Measurements from ENCODE around the gene RGS9BP.
"Not testable (repeated sequence)": the region's sequence is repeated elsewhere in the genome, so short reads cannot be mapped to it uniquely, and the experiment has no call there.

DNA sequence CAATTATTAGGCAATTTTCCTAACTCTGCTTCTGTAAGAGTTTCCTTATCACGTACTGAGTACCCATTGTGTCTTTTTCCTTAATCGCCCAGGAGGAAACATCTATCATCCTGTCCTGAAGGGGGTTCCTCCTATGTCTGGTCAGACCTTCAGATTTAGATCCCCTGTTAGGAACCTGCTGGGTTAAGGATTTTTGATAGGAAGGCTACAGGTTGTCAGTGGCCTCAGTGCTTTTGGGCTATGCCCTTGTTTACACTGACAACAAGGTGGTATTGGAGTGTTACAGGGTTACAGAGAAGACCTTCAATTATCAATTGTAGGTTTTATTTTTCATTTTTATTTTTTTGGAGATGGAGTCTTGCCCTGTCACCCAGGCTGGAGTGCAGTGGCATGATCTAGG, 19.2 kb downstream of the RGS9BP start:
- not testable (repeated sequence) for TF ChIP-seq POLR2A, EP300 (IDR thresholded peaks at IDR 0.05)
- TF ChIP-seq, protein P1, sequence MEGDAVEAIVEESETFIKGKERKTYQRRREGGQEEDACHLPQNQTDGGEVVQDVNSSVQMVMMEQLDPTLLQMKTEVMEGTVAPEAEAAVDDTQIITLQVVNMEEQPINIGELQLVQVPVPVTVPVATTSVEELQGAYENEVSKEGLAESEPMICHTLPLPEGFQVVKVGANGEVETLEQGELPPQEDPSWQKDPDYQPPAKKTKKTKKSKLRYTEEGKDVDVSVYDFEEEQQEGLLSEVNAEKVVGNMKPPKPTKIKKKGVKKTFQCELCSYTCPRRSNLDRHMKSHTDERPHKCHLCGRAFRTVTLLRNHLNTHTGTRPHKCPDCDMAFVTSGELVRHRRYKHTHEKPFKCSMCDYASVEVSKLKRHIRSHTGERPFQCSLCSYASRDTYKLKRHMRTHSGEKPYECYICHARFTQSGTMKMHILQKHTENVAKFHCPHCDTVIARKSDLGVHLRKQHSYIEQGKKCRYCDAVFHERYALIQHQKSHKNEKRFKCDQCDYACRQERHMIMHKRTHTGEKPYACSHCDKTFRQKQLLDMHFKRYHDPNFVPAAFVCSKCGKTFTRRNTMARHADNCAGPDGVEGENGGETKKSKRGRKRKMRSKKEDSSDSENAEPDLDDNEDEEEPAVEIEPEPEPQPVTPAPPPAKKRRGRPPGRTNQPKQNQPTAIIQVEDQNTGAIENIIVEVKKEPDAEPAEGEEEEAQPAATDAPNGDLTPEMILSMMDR (IDR thresholded peaks at IDR 0.05) = not testable (repeated sequence)

Measured in gastroesophageal sphincter (tissue), 3 donors.